K562 (cell line): ENCODE results near the gene TEAD4. TPM values are rescaled to one million over a fixed set of nuclear protein-coding genes. Genes with fewer than 3 reads are reported as not detected.

ENCODE experiments used
- ATAC-seq: fragments of 200-7000 bp; cut with Tn5 transposase; 3 replicates; pipeline ENCODE4 v1.9.1; 2020; ENCODE audit warnings: moderate library complexity
- BruUV-seq: library from RNA; stranded (reverse); fragments of 400-500 nt; replicated peaks from 2 replicates; lab custom pipeline; 2021; lab: Mats Ljungman, UMichigan
- CTCF ChIA-PET: fragments of 300-600 bp; formaldehyde crosslinking; extraction: SDS; loops from one replicate; lab custom pipeline; 2021; ENCODE audit warnings: low intra/inter-chr PET ratio; lab: Yijun Ruan, JAX
- POLR2A ChIA-PET: fragments of 300-600, 350-650 bp; sonication (Branson Sonifier 250); formaldehyde crosslinking; extraction: SDS; loops from one replicate; lab custom pipeline; 2021; ENCODE audit warnings: antibody characterized with exemption, inconsistent platforms; lab: Yijun Ruan, JAX
- DNase-seq, 4 experiments: peaks; one replicate each; pipeline versions ENCODE4 v3.0.0 to v3.0.0-alpha.2; 2011 to 2018; ENCODE audit warnings: low spot score in 3 of 4, mixed read lengths in 3 of 4; ENCODE audit errors: extremely low read depth in 1 of 4
- FAIRE-seq: peaks from 2 replicates; lab custom pipeline; 2011; peaks lifted over from hg19 to GRCh38; lab: Jason Lieb, UNC
- H2AFZ ChIP-seq: 2 replicates; pipeline ENCODE4 v1.6.0; 2011; ENCODE audit warnings: low read depth, low read length, control low read depth, inconsistent platforms
- H3K27ac ChIP-seq: fragments of 200-600 bp; 3 replicates; pipeline ENCODE4 v1.8.0; 2011; ENCODE audit warnings: low read depth, mild to moderate bottlenecking, control low read depth, inconsistent platforms, low read length, moderate library complexity, mixed read lengths; ENCODE audit errors: extremely low read depth
- H3K27me3 ChIP-seq, 2 experiments: fragments of 300-600 bp in 1 of 2; 2 replicates in 1 of 2; 3 replicates in 1 of 2; pipeline versions ENCODE4 v1.6.0 to v1.8.0; 2011; ENCODE audit warnings: inconsistent platforms in 2 of 2, low read length in 2 of 2, mild to moderate bottlenecking in 1 of 2, mixed read lengths in 1 of 2, moderate library complexity in 1 of 2; ENCODE audit not compliant: control insufficient read depth in 2 of 2, insufficient read depth in 2 of 2
- H3K36me3 ChIP-seq: fragments of 300-600 bp; 3 replicates; pipeline ENCODE4 v1.8.0; 2011; ENCODE audit warnings: mild to moderate bottlenecking, low read length, inconsistent platforms; ENCODE audit not compliant: control insufficient read depth, insufficient read depth
- H3K4me1 ChIP-seq, 2 experiments: fragments of 200-600 bp in 1 of 2; replicated peaks in 1 of 2; 2 replicates in 1 of 2; 3 replicates in 1 of 2; pipeline versions ENCODE4 v1.5.1 to v1.8.0; 2011; ENCODE audit warnings: inconsistent platforms in 2 of 2, low read length in 2 of 2, mild to moderate bottlenecking in 1 of 2, mixed read lengths in 1 of 2, moderate library complexity in 1 of 2; ENCODE audit not compliant: control insufficient read depth in 2 of 2, insufficient read depth in 2 of 2
- H3K4me2 ChIP-seq: 2 replicates; pipeline ENCODE4 v1.6.1; 2011; ENCODE audit warnings: low read length, control low read depth, inconsistent platforms, mixed read lengths; ENCODE audit not compliant: insufficient read depth
- H3K4me3 ChIP-seq: fragments of 200-600 bp; sonication (generic), shearing (Covaris generic); 2 replicates; pipeline ENCODE4 v1.5.1; 2016; ENCODE audit warnings: control low read depth, inconsistent platforms
- H3K79me2 ChIP-seq: fragments of 200-600 bp; 3 replicates; pipeline ENCODE4 v1.8.0; 2011; ENCODE audit warnings: low read length, inconsistent platforms; ENCODE audit not compliant: control insufficient read depth, insufficient read depth
- H3K9ac ChIP-seq, 2 experiments: 2 replicates each; pipeline versions ENCODE4 v1.6.0 to v1.6.1; 2011; ENCODE audit warnings: low read depth in 2 of 2, low read length in 2 of 2, control low read depth in 1 of 2, inconsistent platforms in 1 of 2, mild to moderate bottlenecking in 1 of 2, mixed read lengths in 1 of 2; ENCODE audit not compliant: insufficient read depth in 1 of 2
- H3K9me1 ChIP-seq: one replicate; pipeline ENCODE4 v1.6.0; 2011; ENCODE audit warnings: inconsistent platforms, mild to moderate bottlenecking, low read length, moderate library complexity; ENCODE audit not compliant: control insufficient read depth, insufficient read depth
- H3K9me3 ChIP-seq: replicated peaks from 2 replicates; pipeline ENCODE4 v1.5.1; 2011; ENCODE audit warnings: low read depth, low read length, inconsistent platforms; ENCODE audit not compliant: control insufficient read depth, insufficient read depth
- H4K20me1 ChIP-seq: replicated peaks from 2 replicates; pipeline ENCODE4 v1.6.1; 2011; ENCODE audit warnings: low read length, inconsistent platforms, mixed read lengths; ENCODE audit not compliant: control insufficient read depth, insufficient read depth
- ATF1 ChIP-seq, 2 experiments: fragments of 450-650 bp in 1 of 2; IDR thresholded peaks; 2 replicates each; pipeline ENCODE4 v1.6.1; 2016; ENCODE audit warnings: missing compliant biosample characterization in 1 of 2, missing genetic modification characterization in 1 of 2
- CBX2 ChIP-seq: fragments of 200-600 bp; sonication (generic); IDR thresholded peaks from one replicate; pipeline ENCODE4 v1.6.1; 2012; ENCODE audit warnings: mild to moderate bottlenecking, low read length, inconsistent platforms; ENCODE audit not compliant: insufficient read depth, poor library complexity, severe bottlenecking
- E2F1 ChIP-seq: sonication (generic); formaldehyde crosslinking; IDR thresholded peaks from 2 replicates; pipeline ENCODE4 v1.8.1; 2023; ENCODE audit warnings: mild to moderate bottlenecking, missing genetic modification reagents, moderate library complexity
- HBP1 ChIP-seq: fragments of 450-650 bp; formaldehyde crosslinking; IDR thresholded peaks from 2 replicates; pipeline ENCODE4 v1.4.0; 2022; ENCODE audit warnings: missing genetic modification characterization
- HCFC1 ChIP-seq: IDR thresholded peaks from 2 replicates; pipeline ENCODE4 v1.6.1; 2012; ENCODE audit warnings: low read depth, low read length, improper control_type of control experiment
- MYC ChIP-seq, 2 experiments: fragments of 250-450 bp in 1 of 2; sonication (Bioruptor Pico) in 1 of 2; IDR thresholded peaks; 2 replicates each; pipeline versions ENCODE4 v1.5.1 to v1.6.1; 2012 to 2021; ENCODE audit warnings: low read depth in 2 of 2, borderline replicate concordance in 1 of 2, improper control_type of control experiment in 1 of 2, low read length in 1 of 2, mild to moderate bottlenecking in 1 of 2, moderate library complexity in 1 of 2
- NRF1 ChIP-seq, 2 experiments: fragments of 450-650 bp; IDR thresholded peaks in 1 of 2; conservative IDR thresholded peaks in 1 of 2; 2 replicates each; pipeline ENCODE4 v1.6.1; 2014; ENCODE audit warnings: mild to moderate bottlenecking in 2 of 2
- ZNF444 ChIP-seq: fragments of 250-450 bp; sonication (Bioruptor Pico); IDR thresholded peaks from 2 replicates; pipeline ENCODE4 v1.4.0; 2020; ENCODE audit warnings: mild to moderate bottlenecking, moderate library complexity
- WGBS: fragments of 100-300 bp; shearing (Covaris generic); methylation state at CpG from one replicate; pipeline ENCODE4 v1.1.6; 2016; ENCODE audit warnings: low coverage, mixed read lengths; ENCODE audit not compliant: insufficient coverage; ENCODE audit errors: missing lambda C conversion rate; 5-methylcytosine and 5-hydroxymethylcytosine counted together
- in situ Hi-C: fragments of 300-500 bp; cut with MboI; formaldehyde crosslinking; loops from 4 replicates; pipeline ENCODE4 v1.15.0; 2018; ENCODE audit warnings: inconsistent platforms, mixed read lengths
- intact Hi-C: fragments of 100-400 bp; cut with micrococcal nuclease; formaldehyde crosslinking; loops from 2 replicates; pipeline ENCODE4 v1.14.2; 2022
- polyA plus RNA-seq, 8 experiments: library from polyadenylated mRNA; depleted of rRNA in 4 of 8; stranded (reverse) in 5 of 8; unstranded in 3 of 8; fragments of >200 nt; fragmentation: Nextera tagmentation in 2 of 8; fragmentation: Illumina TruSeq in 1 of 8; extraction: Ambion mirVana in 2 of 8; extraction: Trizol in 1 of 8; gene quantifications; 2 replicates each; pipeline versions ENCODE4 v1.2.1 to v1.2.3, GENCODE V29; 2011 to 2014; ENCODE audit warnings: inconsistent platforms in 1 of 8, missing spikeins in 1 of 8
- total RNA-seq, 7 experiments: library from RNA; depleted of rRNA in 6 of 7; stranded (reverse); fragments of >200 nt in 6 of 7; fragmentation: Illumina TruSeq in 2 of 7; extraction: Trizol in 2 of 7; gene quantifications; 2 replicates each; pipeline versions ENCODE4 v1.2.1 to v1.2.3, GENCODE V29; 2011 to 2021; ENCODE audit warnings: low replicate concordance in 1 of 7

Gene TEAD4
- total and polyA plus RNA-seq, 9 of the 15 experiments (the other 6 are each of a cell fraction or from before 2014, with no cell fraction given) = 0.82 to 40.0 (median 17.0) TPM

- H4K20me1 ChIP-seq = no peaks in the 10 kb centered on the region
- intact Hi-C loops (no loop called here), in situ Hi-C loops (no loop called here)
- H3K27me3 ChIP-seq = no peaks in the 10 kb centered on the region
- H3K4me1 ChIP-seq = peaks cover 0 to 8% of the 10 kb centered on the region in 2 experiments; a peak in 1 of 5 replicates
- WGBS = 86% methylated on average over 5 of the region's 6 CpGs
- H3K9ac ChIP-seq = no peak overlapping the region
- no peak overlapping the region for H2AFZ ChIP-seq
- no TSS peak for BruUV-seq
- POLR2A ChIA-PET = interaction anchor here (1.0 kb wide), 1 partner anchor 122 kb away, joined by 3 read pairs; the partner anchor contains the start of gene TULP3
- DNase-seq (no peak), FAIRE-seq (no peak), ATAC-seq (no peak)
- H3K27ac ChIP-seq = no peak overlapping the region
- H3K36me3 ChIP-seq = peaks cover 21% of the 10 kb centered on the region; the same call in 2 of the 3 replicates
- H3K79me2 ChIP-seq = no peaks in the 10 kb centered on the region
- no peak overlapping the region for H3K4me2 ChIP-seq
- no peaks in the 10 kb centered on the region for H3K9me3 ChIP-seq
- CTCF ChIA-PET = no interaction called here
- no peaks in the 10 kb centered on the region for H3K9me1 ChIP-seq
- no peak overlapping the region for H3K4me3 ChIP-seq
- no peak for TF ChIP-seq MYC (IDR thresholded peaks at IDR 0.05; ENCODE audit: low read depth, low read length)
- no peak for TF ChIP-seq MYC (CRISPR knock-in tag; IDR thresholded peaks at IDR 0.05; ENCODE audit: borderline replicate concordance, low read depth)
- no peak for TF ChIP-seq HBP1
- no peak for TF ChIP-seq ZNF444 (CRISPR knock-in tag)
- no peak for TF ChIP-seq ATF1 (CRISPR knock-in tag; IDR thresholded peaks at IDR 0.05)
- TF ChIP-seq ATF1 (tag; IDR thresholded peaks at IDR 0.05) = no peak
- TF ChIP-seq NRF1 (conservative IDR thresholded peaks at IDR 0.05 in 1 of 2, IDR thresholded peaks at IDR 0.05 in 1 of 2) = no peak
- no peak for TF ChIP-seq E2F1 (CRISPR knock-in tag)
- TF ChIP-seq CBX2 = no peak
- no peak for TF ChIP-seq HCFC1
These were observed 53.6 kb downstream of the TEAD4 start for GRCh38 chr12:3012786-3013185.
